Pons (tissue), 1 donor: ENCODE data around the gene PRPH.
"Not testable (repeated sequence)": the region's sequence is repeated elsewhere in the genome, so short reads cannot be mapped to it uniquely, and the experiment has no call there.

Experiments
- DNase-seq: peaks from one replicate; pipeline ENCODE4 v3.0.0-alpha.2; 2016; ENCODE audit warnings: low spot score

PRPH gene

GRCh38 chr12:49301760-49302159 lies 6.8 kb downstream of the PRPH start:
- no peak for DNase-seq

GRCh38 chr12:49304161-49304560 lies 9.2 kb downstream of the PRPH start:
- DNase-seq, result no peak

DNA sequence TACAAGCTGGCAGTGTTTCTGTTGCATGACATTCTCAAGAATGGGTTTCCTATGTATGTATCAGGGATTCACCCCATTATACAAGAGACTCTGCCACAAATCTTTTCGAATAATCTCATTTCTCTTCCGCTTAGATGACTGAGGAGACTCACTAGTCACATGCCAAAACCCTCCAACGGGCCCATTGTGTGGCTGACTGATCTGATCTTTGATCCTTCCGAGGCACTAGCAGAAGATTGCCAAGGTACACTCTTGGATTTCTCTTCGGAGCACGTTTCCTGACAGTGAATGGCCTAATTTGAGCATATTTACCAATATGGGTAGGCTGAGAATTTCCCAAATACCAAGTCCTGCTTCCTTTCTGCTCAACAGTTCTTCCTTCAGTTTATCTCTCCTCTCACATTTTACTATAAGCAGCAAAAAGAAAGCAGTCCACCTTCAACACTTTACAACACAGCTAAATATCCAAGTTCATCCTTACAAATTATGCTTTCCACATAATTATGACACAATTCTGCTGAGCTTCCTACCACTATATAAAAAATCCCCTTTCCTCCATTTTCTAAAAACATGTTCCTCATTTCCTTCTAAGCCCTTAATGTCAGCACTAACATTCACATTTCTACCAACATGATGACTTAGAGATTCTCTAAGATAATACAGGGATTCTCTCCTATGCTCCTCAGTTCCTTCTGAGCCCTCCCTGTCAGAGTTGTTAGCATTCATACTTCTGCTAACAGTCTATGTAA lies 11.0 kb downstream of the PRPH start:
- DNase-seq, result no peak

DNA sequence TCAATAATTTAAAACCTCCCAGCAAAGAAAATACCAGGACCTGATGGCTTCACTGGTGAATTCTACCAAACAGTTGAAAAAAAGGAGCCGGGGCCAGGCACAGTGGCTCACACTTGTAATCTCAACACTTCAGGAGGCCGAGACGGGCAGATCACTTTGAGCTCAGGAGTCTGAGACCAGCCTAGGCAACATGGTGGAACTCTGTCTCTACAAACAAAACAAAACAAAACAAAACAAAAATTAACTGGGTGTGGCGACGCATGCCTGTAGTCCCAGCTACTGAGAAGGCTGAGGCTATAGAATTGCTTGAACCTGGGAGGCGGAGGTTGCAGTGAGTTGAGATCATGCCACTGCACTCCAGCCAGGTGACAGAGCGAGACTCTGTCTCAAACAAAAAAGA lies 14.4 kb downstream of the PRPH start:
- no peak for DNase-seq

DNA sequence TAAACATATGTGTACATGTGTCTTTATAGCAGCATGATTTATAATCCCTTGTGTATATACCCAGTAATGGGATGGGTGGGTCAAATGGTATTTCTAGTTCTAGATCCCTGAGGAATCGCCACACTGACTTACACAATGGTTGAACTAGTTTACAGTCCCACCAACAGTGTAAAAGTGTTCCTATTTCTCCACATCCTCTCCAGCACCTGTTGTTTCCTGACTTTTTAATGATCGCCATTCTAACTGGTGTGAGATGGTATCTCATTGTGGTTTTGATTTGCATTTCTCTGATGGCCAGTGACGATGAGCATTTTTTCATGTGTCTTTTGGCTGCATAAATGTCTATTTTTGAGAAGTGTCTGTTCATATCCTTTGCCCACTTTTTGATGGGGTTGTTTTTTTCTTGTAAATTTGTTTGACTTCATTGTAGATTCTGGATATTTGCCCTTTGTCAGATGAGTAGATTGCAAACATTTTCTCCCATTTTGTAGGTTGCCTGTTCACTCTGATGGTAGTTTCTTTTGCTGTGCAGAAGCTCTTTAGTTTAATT lies 15.6 kb downstream of the PRPH start:
- not testable (repeated sequence) for DNase-seq

DNA sequence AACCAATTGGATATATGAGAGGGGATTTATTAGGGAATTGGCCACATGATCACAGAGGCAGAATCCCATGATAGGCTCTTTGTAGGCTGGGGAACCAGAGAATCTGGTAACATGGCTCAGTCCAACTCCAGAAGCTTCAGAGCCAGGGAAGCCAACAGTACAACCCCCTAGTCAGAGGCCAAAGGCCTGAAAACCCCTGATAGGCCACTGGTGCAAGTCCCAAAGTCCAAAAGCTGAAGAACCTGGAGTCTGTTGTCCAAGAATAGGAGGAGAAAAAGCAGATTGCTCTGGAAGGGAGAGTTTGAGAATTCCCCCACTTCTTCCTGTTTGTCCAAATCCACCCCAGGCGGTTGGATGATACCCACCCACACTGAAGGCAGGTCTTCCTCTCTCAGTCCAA lies 19.9 kb downstream of the PRPH start:
- no peak for DNase-seq

DNA sequence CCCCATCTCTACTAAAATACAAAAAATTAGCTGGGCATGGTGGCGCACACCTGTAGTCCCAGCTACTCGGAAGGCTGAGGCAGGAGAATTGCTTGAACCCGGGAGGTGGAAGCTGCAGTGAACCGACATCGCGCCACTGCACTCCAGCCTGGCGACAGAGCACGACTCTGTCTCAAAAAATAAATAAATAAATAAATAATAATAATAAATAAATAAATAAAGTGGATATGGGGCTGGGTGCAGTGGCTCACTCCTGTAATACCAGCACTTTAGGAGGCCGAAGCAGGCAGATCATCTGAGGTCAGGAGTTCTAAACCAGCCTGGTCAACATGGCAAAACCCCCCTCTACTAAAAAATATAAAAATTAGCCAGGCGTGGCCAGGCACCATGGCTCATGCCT lies 22.2 kb downstream of the PRPH start:
- not testable (repeated sequence) for DNase-seq

GRCh38 chr12:49320411-49321103 lies 25.6 kb downstream of the PRPH start:
- DNase-seq, result not testable (repeated sequence)

- DNase-seq, result no peak
Observed at GRCh38 chr12:49322367-49322707, 27.4 kb downstream of the PRPH start.

- DNase-seq, result peak; percentile 99
Observed at GRCh38 chr12:49322708-49323523, 28.0 kb downstream of the PRPH start, which contains the start of gene TROAP. TSS of gene TROAP (plus strand) at chr12:49323255. CDS start at chr12:49323609, 354 bp downstream.

GRCh38 chr12:49323524-49324097 lies 28.7 kb downstream of the PRPH start:
- no peak for DNase-seq

GRCh38 chr12:49325606-49326005 lies 30.7 kb downstream of the PRPH start:
- no peak for DNase-seq

DNA sequence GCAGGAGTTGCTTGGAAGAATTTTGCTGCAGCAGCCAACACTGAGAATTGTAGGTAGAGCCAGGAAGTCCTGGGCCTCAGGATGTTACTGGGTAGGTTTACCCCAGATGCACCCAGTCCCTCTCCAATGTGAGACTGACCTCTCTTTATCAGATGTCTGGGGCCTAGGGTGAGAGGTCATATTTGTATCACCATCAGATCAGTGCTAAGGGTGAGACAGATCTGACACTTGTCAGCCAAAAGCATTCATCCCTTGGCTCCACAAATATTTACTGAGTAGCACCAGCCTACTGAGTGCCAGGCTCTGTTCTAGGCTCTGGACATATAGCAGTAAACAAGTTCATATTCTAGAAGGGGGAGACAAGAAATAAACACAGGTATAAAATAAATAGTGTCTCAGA lies 32.4 kb downstream of the PRPH start:
- DNase-seq, result no peak

- DNase-seq, result no peak
Observed at GRCh38 chr12:49327887-49328286, 32.9 kb downstream of the PRPH start.

GRCh38 chr12:49328816-49329215 lies 33.9 kb downstream of the PRPH start:
- DNase-seq, result no peak

GRCh38 chr12:49330032-49330619 lies 35.2 kb downstream of the PRPH start:
- no peak for DNase-seq

GRCh38 chr12:49330631-49331379 lies 35.9 kb downstream of the PRPH start:
- DNase-seq, result no peak

GRCh38 chr12:49331380-49332222 lies 36.7 kb downstream of the PRPH start:
- peak; percentile 70 for DNase-seq

GRCh38 chr12:49332441-49332861 lies 37.5 kb downstream of the PRPH start:
- DNase-seq, result no peak

DNA sequence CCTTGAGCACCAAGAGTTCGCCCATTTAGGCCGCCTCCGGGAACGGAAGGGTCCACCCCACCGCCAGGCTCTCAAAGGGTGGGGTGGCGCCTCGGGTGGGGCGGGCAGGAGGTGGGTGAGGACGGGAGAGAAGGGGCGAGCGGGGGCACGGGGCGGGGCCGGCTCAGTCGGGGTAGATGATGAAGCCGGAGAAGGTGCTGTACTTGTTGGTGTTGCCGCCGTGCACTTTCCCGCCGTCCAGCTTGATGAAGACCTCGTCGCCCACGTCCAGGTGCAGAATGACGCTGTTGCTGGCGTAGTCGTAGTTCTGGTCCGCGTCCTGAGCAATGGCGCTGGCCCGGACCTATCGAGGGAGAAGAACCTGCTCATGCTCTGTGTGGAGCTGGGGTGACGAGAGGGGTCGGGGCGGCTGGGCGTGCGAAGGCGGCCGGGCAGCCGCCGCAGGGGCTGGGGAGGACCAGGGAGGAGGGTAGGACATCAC lies 38.0 kb downstream of the PRPH start:
- no peak for DNase-seq
